GM19324 (cell line): ENCODE data around the gene HVCN1.

Experiments used
- ATAC-seq: cut with Tn5 transposase; IDR thresholded peaks from one replicate; pipeline ENCODE4 v1.9.1; 2021; ENCODE audit warnings: mild to moderate bottlenecking, moderate library complexity; ENCODE audit not compliant: unreplicated experiment, low FRiP score

HVCN1 gene

DNA sequence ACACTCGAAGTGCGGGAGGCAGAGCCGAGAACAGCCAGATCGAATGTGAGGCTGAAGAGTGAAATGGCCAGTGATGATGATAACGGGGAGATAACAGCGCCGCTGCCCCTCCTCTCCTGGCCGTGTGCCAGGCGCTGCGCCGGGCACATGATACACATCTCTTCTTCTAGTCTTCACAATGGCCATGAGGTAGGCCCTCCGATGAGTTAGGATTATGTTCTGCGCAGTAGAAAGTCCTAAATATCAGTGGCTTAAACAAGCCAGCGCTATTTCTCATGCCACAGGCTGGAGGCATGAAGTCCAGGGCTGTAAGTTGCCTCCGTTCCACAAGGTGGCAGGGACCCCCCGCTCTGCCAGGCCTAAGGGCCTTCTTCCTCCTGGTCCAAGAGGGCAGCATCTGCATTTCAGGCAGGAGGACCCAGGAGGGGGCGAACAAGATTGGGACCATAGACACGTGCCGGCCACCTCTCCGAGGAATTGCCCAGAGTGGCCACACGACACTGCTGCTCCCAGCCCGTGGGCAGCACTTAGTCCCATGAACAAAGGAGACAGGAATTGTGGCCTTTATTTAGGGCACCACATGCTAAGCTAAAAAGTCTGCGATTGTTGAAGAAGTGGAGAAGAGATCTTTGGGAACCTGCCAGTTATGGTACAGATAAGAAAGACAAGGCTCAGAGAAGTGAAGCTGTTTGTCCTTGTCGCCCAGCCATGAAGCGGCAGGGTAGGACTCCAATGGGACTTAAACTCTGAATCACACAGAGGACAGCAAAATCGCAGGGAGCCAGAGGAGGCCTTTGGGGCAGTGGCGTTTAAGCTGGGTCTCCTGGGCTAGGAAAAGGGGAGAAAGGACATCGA lies 10.9 kb upstream of the HVCN1 start:
- ATAC-seq = no peak

DNA sequence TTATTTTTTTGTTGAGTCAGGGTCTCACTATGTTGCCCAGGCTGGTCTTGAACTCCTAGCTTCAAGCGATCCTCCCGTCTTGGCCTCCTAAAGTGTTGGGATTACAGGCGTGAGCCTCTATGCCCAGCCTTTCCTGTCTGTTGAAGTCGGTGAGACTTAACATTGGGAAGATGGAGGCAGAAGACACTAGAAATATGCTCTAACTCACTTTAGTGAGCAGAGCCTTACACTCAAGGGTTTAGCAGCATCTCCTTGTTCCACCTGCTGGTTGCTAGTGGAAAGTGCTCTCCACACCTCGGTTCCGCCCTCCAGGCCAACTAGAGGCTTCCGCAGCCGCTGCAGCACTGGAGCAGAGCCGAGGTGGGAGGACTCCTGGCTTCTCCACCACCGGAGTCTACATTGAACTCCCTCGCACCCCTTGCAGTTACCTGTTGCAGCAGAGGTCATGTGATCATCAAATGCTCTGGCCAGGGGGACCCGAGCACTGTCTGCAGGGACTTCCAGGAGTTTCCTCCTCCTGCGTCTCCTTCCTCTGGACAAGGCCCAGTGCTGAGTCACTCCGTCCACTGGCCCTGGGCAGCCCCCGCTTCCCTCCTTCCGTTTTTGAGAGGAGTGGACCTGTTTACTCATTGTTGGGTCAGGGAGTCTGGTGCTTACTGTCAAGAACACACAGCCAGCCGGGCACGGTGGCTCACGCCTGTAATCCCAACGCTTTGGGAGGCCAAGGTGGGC lies 9.4 kb upstream of the HVCN1 start:
- ATAC-seq = peak; percentile 76

DNA sequence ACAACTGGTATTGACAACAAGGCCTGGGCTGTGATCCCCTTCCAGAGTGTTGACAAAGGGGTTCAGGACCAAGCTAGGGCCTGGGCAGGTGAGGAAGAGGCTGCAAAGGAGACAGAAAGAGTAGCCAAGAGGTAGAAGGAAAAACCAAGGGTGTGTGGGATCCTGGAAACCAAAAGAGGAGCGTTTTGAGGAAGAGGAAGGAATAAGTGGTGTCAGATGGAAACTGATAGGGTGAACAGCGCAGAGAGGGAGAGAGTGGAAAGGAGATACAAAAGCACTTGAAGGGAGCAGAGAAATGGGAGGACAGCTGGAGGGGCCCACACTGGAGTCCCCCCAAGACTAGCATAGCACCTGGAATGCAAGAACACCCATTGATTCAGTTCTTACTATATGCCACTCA lies 8.3 kb upstream of the HVCN1 start:
- ATAC-seq = no peak

DNA sequence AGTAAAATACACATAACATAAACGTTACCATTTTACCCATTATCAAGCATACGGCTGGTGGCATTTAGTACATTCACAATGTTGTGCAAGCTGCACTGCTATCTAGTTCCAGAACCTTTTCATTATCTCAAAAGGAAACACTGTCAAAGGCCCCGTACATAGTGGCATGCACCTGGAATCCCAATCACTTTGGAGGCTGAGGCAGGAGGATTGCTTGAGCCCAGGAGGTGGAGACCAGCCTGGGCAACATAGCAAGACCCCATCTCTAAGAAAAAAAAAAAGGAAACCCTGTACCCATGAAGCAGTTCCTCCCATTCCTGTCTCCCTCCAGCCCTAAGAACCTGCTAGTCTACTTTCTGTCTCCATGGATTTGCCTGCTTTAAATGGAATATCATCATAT lies 7.4 kb upstream of the HVCN1 start:
- no peak for ATAC-seq

DNA sequence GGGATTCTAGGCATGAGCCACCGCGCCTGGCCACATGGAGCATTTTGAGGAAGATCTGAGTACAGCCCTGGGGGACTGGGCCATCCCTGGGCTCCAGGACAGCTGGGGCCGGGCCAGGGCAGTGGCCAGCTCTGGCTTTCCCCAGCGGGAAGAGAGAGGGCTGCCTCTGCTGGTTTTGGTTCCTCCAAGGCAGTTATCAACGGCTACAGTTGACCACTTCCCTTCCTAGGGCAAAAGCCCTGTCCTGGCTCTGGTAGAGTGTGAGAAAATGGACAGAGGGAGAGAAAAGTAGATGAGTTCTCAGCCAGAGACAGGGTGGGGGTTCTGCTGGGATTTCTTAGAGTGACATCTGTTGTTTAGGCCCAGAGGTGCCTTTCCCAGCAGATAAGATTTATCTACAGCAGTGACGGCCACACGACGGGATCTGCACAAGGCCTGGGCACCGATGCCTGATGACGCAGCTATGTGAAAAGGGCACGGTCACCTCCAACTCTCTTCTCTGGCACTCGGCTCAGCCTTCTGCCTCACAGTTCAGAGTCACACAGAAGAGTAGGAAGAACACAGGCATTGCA lies 5.5 kb upstream of the HVCN1 start:
- ATAC-seq = no peak

DNA sequence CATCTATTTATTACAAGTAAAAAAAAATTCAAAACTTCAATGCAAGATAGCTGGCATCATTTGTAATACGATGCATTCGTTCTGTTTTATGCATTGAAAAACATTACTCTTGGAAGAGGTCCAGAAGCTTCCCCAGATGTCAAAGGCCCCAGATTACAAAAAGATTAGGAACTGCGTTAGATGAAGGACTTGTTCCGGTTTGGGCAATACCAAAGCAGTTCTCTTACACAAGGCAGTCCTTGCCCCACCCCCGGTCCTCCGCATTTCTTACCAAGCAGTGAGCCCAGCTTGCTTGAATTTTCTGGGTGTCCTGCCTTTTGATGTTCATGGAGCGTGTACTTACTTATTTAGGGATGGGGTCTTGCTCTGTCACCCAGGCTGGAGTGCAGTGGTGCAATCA lies 4.8 kb upstream of the HVCN1 start:
- no peak for ATAC-seq

DNA sequence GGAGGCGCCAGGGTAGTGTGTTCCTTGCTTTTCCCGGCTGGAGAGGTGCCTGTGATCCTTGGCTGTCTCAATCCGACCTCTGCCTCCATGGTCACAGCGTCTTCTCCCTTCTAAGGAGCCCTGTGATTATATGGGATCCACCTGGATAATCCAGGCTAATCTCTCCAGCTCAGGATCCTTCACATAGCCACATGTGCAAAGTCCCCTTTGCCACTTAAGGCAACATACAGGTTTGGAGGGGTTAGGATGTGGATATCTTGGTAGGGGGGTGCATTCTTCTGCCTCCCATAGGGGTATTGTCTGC lies 1.2 kb upstream of the HVCN1 start:
- no peak for ATAC-seq

DNA sequence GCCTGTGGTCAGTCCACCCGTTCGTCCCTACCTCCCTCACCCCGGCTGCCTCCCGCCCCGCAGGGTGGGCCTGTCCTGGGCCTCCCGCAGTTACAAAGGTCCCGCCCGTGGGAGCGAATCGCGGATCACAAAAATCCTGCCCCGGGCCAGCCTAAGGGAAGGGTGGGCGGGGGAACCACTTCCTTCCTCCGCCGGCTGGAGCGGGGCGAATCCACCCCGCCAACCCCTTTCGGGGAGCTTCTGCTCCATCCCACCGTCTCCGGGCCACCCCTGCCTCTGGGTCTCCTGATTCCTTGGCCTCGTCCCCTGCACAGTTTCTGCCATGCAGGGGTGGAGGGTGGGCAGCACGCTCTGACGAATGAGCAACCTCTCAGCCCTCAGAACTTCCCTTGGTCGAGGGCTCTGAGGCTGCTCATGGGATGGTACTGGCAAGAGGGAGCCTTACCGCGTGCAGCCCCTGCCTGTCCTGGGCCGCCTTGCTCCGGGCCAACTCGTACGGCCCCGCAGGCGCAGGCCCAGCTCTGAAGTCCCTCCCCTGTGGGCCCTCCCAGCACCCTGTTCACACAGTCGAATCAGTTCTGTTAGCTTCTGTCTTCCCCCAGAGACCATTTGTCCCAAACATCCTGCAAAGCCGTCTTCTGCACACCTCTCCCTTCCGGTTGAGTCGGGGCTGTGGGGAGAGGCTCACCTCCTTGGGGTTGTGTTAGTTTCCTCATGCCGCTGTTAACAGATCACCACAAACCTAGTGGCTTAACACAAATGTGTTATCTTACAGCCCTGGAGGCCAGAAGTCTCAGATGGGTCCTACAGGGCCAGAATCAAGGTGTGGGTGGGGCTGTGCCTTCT lies 589 bp upstream of the HVCN1 start:
- no peak for ATAC-seq

DNA sequence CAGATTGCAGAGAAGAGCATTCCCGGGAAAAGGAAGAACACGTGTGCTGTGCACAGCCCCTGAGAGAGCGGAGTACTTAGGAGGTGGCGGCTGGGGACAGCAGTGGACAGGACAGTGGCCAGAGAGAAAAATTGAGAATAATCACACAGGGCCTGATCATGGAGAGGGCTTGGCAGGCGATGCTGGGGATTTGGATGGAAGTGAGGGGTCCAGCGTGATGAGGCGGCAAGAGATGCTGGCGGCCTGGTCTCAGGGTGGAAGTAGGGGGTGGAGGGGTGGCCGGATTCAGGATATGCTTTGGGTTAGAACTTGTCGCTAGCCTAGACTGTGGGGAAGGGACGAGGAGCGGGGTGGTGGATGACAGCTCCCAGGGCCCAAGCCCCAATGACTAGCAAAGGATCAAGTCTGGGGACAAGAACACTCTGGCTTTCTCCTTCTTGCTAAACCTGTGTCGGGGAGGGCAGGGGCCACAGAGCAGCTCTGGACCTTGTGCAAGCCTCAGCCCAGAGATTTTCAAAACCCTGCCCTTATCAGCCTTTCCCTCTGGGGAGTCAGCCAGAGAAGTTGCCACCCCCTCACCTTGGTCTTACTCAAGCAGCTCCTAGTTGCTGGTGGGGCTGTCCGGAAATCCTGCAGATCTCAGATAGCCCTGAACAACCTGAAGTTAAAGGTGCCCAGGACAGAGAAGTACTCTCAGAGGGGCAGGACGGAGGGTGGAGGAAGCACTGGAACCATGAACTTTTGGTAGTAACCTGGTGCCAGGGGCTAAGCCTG lies 1.3 kb downstream of the HVCN1 start:
- ATAC-seq = no peak

DNA sequence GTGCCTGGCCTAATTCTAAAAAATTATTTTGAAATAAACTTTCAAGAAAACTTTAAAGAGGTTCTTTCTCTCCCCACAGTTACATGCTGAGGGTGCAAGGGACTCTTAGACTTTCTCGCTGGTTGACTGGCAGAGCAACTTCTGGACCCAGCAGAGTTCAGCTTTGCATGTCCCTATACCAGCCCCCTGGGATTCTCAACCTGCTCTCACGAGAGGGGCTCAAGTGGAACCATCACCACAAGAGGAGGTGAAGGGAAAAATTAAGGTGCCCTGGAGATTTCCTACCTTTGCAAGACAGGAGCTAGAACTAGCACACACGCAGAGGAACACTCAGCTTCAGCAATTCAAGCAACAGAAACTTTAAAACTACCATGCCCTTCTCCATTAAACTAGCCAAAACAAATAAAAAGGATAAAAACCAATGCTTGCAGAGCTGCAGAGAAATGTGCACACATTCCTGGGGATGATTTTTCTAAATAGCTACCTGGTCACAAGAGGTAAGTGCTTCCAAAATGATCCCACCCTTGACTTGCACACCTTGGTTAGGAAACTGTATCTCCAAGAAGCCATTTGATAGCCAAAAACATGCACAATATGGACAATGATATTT lies 2.5 kb downstream of the HVCN1 start:
- no peak for ATAC-seq

DNA sequence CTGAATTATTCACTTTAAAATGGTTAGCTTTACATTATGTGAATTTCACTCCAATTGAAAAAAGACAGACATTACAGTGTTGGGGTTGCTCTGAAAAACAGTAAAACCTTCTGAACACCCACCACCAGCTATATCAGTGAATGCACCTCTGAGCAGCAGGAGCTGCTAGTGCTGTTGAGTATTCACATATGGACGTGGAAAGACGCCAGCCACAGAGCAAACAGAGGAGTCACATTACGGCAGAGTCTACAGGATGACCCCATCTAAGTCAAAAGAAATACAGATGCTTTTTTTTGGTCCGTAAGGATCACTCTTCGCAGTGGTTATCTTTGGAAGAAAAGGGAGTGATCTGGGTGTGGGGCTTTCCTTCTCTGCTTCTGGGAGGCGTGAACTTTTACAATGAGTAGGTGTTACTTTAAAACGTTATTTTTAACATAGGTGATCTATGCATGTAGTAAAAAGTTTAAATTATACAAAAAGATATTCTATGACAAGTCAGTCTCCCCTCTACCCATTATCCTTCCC lies 4.5 kb downstream of the HVCN1 start:
- ATAC-seq = no peak

DNA sequence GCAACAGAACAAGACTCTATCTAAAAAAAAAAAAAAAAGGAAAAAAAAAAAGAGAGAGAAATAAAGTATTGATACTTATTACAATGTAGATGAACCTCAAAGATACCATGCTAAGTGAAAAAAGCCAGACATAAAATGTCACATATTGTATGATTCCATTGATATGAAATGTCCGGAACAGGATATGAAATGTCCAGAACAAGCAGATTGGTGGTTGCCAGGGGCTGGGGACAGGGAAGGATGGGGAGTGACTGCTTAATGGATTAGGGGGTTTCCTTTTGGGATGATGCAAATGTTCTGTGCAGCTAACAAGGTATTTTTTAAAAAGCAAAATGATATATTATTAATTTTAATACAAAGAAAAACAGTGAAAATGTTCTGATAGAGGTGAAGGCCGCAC lies 5.0 kb downstream of the HVCN1 start:
- ATAC-seq = no peak

DNA sequence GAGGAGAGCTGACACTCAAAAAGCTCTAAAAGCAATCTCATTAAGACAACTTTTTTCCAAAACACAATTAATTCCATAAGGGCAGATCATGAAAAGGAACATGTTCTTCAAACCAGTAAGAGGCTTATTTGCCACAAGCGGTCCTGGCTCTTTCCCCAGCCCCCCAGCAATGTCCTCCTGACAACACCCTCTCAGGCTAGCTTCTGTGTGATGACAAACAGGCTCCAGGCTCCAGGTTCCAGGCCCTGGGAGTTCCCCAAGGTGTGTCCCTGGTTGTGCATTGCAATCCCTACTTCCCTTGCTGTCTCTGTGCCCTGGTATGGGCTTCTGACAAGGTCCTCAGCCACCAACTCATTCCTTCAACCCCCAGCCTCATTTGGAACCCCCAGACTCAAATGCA lies 8.9 kb downstream of the HVCN1 start:
- ATAC-seq = no peak

DNA sequence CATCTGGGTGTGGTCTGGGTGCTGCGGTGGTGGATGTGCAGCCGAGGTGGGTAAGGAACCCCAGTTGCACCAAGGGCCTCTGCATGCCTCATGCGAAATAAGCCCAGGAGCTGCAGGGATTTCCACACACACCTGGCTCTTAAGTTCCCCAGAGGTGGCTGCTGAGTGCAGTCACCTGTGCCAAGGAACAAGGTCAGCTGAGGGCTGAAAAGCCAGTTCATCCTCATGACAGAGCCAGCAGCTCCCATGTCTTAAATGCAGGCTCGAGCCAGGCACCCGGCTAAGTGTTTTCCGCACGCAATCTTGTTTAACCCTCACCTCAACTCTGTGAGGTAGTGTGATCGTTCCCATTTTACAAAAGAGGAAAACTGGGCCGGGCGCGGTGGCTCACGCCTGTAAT lies 9.7 kb downstream of the HVCN1 start:
- ATAC-seq = no peak

DNA sequence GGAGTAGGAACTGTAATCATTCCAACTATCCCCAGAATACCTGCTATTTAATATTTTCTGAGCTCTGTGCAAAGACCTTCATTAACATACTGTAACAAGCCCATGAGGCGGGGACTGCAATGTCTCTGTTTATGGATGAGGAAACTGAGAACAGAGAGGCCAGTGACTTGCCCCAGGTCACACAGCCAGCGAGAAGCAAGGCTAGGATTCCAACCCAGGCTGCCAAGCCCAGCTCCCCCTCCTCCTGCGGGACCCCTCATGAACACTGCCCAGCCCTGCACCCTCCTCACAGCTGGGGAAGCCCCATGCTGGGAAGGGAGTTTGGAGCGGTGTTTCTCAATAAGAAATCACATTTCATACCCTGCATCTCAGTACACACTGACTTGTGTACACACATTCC lies 10.9 kb downstream of the HVCN1 start:
- no peak for ATAC-seq

DNA sequence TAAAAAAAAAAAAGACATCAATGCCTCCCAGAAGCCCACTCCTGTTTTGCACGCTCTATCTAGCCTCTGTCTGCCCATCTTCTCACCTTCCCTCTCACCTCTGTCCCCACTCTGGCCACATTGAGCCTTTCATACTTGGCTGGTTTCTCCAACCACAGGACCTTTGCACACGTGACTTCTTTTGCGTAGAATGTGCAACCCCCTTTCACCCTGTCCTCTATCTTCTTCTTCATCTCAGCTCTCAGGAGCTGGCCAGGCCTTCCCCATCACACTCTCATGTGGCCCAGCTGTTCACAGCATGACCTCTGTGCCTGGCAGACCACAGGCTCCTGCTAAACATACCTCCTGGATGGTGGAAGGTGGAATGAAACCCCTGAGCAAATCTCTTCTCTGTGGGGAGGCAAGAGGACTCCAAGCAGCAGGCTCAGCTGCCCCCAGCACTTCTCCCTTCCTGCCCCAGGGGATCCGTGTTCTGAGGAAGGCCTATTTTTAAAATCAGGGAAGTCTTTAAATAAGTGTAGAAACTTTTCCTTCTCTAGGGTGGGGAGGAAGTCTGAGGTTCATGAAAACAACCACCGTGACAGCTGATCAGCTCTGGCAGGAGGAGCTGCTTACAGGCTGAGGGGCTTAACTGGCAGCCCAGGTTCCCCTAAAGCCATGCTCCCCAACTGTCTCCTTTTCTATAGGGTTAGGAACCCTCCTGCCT lies 11.6 kb downstream of the HVCN1 start:
- ATAC-seq = peak; percentile 69

DNA sequence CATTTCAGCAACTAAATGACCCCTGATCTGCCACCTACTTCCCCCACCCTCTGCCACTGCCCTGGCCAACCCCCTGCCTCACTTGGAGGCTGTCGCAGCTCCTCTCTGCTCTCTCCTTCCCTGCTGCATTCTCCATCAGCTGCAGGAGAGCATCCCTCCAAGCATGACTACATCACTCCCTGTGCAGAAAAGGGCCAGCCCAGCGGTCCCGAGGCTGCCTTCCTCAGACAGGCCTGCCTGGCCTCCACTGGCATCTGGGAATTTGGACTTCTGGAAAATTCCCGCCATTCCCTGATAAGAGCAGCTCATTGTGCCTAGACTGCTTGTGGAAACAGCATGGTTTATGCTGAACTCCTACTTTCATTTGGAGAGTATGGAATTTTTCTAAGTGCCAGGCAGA lies 12.7 kb downstream of the HVCN1 start:
- ATAC-seq = no peak

DNA sequence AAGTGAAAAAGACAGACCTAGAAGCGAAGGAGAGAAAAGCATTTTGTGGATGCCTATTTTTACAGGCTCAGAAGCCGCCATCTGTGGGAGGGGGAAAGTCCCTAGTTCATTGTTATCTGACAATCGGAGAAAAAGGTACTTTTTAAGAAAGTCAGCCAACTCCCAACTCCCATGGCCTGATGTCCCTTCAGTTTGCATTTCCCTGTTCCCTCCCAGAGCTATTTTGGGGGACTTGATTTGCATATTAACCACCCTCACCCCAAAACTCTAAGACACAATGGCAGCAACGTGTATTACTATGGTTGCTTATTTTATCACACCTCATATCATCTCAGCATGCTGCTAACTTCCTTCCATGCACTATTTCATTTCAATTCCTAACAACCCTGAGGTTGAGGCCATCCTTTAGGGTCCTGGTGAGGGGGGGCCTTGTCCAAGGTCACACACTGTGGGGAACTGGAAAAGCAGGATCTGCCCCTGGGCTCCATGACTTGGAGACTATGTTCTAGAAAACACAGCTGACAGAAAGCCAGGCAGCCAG lies 18.7 kb downstream of the HVCN1 start:
- ATAC-seq = peak; percentile 55

DNA sequence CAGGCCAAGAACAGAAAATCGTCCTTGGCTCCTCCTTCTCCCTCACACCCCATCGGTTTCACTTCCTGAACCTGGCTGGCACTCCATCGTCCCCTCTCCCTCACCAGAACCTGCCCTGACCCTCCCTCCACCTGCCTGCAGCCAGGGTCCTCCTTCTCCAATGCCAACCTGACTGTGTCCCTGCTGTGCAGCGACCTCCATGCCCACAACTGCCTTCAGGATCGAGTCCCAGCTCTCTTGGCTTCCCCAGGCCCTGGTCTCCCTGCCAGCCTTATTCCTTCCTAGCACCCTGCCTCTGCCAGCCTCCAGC lies 19.8 kb downstream of the HVCN1 start:
- peak; percentile 9 for ATAC-seq
